ENCODE data around the gene DPYSL3.

DNA sequence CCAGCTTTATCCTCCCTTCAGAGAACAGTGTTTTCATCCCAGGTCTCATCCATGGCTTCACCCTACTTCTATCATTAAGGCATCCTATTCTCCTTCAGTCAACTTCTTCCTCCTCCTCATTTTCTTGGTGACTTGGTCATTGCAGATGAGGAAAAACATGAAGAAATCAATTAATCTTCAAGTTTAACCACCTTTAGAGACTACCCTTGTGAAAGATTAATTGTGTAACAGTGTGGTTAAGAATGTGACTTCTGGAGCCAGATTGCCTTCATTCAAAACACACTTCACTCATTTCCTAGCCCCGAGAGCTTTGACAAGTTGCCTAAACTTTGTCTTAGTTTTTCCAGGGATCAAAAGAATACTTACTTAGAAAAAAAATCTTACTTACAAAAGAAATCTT, 165.0 kb downstream of the DPYSL3 start:
- TF ChIP-seq CTCF (IDR thresholded peaks at IDR 0.05; ENCODE audit: low read depth, low read length, poor library complexity, severe bottlenecking) (no peak), EZH2phosphoT487 (IDR thresholded peaks at IDR 0.05; ENCODE audit: borderline replicate concordance, low read length) (no peak)

Measured in DOHH2 (cell line).